Activated CD8-positive, alpha-beta T cell treated with anti-CD3 and anti-CD28 coated beads for 36 hours (primary cell): Measurements from ENCODE around the gene TLX1. TPM values are rescaled to one million over a fixed set of nuclear protein-coding genes. Genes with fewer than 3 reads are reported as not detected.

Source experiments
- ATAC-seq: fragments of 200-7000 bp; cut with Tn5 transposase; one replicate; pipeline ENCODE4 v1.10.0; 2021; ENCODE audit warnings: mild to moderate bottlenecking, moderate library complexity
- CTCF ChIA-PET: fragments of 350-600 bp; sonication (Branson Sonifier 250); formaldehyde crosslinking; loops from one replicate; lab custom pipeline; 2021; ENCODE audit warnings: antibody characterized with exemption; lab: Charles Lee
- POLR2A ChIA-PET: fragments of 350-600 bp; sonication (Branson Sonifier 250); formaldehyde crosslinking; loops from one replicate; lab custom pipeline; 2021; ENCODE audit warnings: antibody characterized with exemption; lab: Charles Lee
- DNase-seq: peaks from one replicate; pipeline ENCODE4 v3.0.0-alpha.2; 2020
- H3K27ac Mint-ChIP-seq: one replicate; pipeline ENCODE4 v1.8.0; 2021; ENCODE audit warnings: mild to moderate bottlenecking, mixed read lengths
- H3K27me3 Mint-ChIP-seq: one replicate; pipeline ENCODE4 v1.8.0; 2021; ENCODE audit warnings: mixed read lengths
- H3K36me3 Mint-ChIP-seq: one replicate; pipeline ENCODE4 v1.8.0; 2021; ENCODE audit warnings: low read depth, mixed read lengths
- H3K4me1 Mint-ChIP-seq: one replicate; pipeline ENCODE4 v1.8.0; 2021; ENCODE audit warnings: low read depth, mixed read lengths
- H3K4me3 Mint-ChIP-seq: one replicate; pipeline ENCODE4 v1.8.0; 2021; ENCODE audit warnings: mild to moderate bottlenecking, moderate library complexity, mixed read lengths
- H3K9me3 Mint-ChIP-seq: one replicate; pipeline ENCODE4 v1.8.0; 2021; ENCODE audit warnings: mixed read lengths
- CTCF ChIP-seq: fragments of 200-600 bp; IDR thresholded peaks from one replicate; pipeline ENCODE4 v1.8.0; 2022; ENCODE audit warnings: antibody characterized with exemption, mild to moderate bottlenecking
- intact Hi-C: fragments of 100-400 bp; cut with micrococcal nuclease; formaldehyde crosslinking; loops from one replicate; pipeline ENCODE4 v1.10.0; 2022
- total RNA-seq, 2 experiments: library from RNA; stranded (reverse); gene quantifications; one replicate each; pipeline ENCODE4 v1.2.3, GENCODE V29; 2021

The TLX1 gene
- total RNA-seq, 2 experiments from 2014 or later, result not detected

GRCh38 chr10:101107771-101108170 is 23.3 kb upstream of the TLX1 start:
- intact Hi-C loops, result no loop called here
- H3K9me3 Mint-ChIP-seq, result no peaks in the 10 kb centered on the region

GRCh38 chr10:101110856-101111523 is 20.1 kb upstream of the TLX1 start:
- ChIA-PET POLR2A (interaction anchor here (0.6 kb wide), 1 partner anchor 435 kb away, joined by 3 read pairs; no protein-coding TSS in a partner anchor), CTCF (interaction anchor here (1.2 to 5.4 kb wide), 2 partner anchors 12 to 31 kb away, joined by 3 to 25 read pairs; no protein-coding TSS in a partner anchor)
- TF ChIP-seq CTCF, result no peak
- no peaks in the 10 kb centered on the region for H3K9me3 Mint-ChIP-seq
- ATAC-seq (no peak), DNase-seq (no peak)
- no peaks in the 10 kb centered on the region for H3K4me1 Mint-ChIP-seq
- H3K27me3 Mint-ChIP-seq, result peaks cover 27% of the 10 kb centered on the region
- no peaks in the 10 kb centered on the region for H3K36me3 Mint-ChIP-seq
- H3K27ac Mint-ChIP-seq, result no peak overlapping the region
- no peak overlapping the region for H3K4me3 Mint-ChIP-seq
- intact Hi-C loops, result no loop called here

More at GRCh38 chr10:101107771-101108170, 23.3 kb upstream of the TLX1 start:
- Mint-ChIP-seq H3K4me3 (no peak overlapping the region), H3K27ac (no peak overlapping the region), H3K27me3 (peaks cover 25% of the 10 kb centered on the region), H3K36me3 (no peaks in the 10 kb centered on the region), H3K4me1 (no peaks in the 10 kb centered on the region)
- TF ChIP-seq CTCF, result no peak
- no peak for ATAC-seq
- no peak for DNase-seq
- ChIA-PET POLR2A (no interaction called here), CTCF (interaction anchor here (1.1 to 5.4 kb wide), 5 partner anchors 12 to 224 kb away, joined by 3 to 36 read pairs (median 5); no protein-coding TSS in a partner anchor)

GRCh38 chr10:101111547-101111946 is 19.6 kb upstream of the TLX1 start:
- H3K4me3 Mint-ChIP-seq, result no peak overlapping the region
- intact Hi-C loops, result no loop called here
- ATAC-seq, result no peak
- ChIA-PET POLR2A (no interaction called here), CTCF (no interaction called here)
- no peaks in the 10 kb centered on the region for H3K9me3 Mint-ChIP-seq
- no peak overlapping the region for H3K27ac Mint-ChIP-seq
- DNase-seq, result no peak
- H3K27me3 Mint-ChIP-seq, result peaks cover 30% of the 10 kb centered on the region
- H3K4me1 Mint-ChIP-seq, result no peaks in the 10 kb centered on the region
- no peak for TF ChIP-seq CTCF
- no peaks in the 10 kb centered on the region for H3K36me3 Mint-ChIP-seq

GRCh38 chr10:101112799-101113594 is 18.1 kb upstream of the TLX1 start:
- ATAC-seq (no peak), DNase-seq (no peak)
- intact Hi-C loops, result no loop called here
- H3K9me3 Mint-ChIP-seq, result no peaks in the 10 kb centered on the region
- H3K36me3 Mint-ChIP-seq, result no peaks in the 10 kb centered on the region
- TF ChIP-seq CTCF, result no peak
- H3K4me1 Mint-ChIP-seq, result no peaks in the 10 kb centered on the region
- no peak overlapping the region for H3K4me3 Mint-ChIP-seq
- ChIA-PET POLR2A (no interaction called here), CTCF (interaction anchor here (1.1 to 1.5 kb wide), 2 partner anchors 17 to 29 kb away, joined by 3 to 4 read pairs; no protein-coding TSS in a partner anchor)
- H3K27me3 Mint-ChIP-seq, result peaks cover 28% of the 10 kb centered on the region
- H3K27ac Mint-ChIP-seq, result no peak overlapping the region
